ENCODE data around the gene IFITM1. TPM values are rescaled to one million over a fixed set of nuclear protein-coding genes. Genes with fewer than 3 reads are reported as not detected.

The IFITM1 gene
- total and polyA plus RNA-seq, 2 donors (not counting 3 experiments of a cell fraction or from before 2014, with no cell fraction given): 11.5 to 24.6 TPM

- no peaks in the 10 kb centered on the region for H3K9me3 ChIP-seq (replicated peaks; ENCODE audit: control insufficient read depth, insufficient read depth, low read length)
- no peak overlapping the region for H3K27ac ChIP-seq (ENCODE audit: insufficient read depth, low read depth, low read length)
- peaks cover 2 to 8% of the 10 kb centered on the region in 2 experiments for H3K27me3 ChIP-seq (ENCODE audit: control insufficient read depth in 2 of 2, insufficient read depth in 2 of 2, low read length in 2 of 2)
- intact Hi-C loops (cut with micrococcal nuclease): no loop called here
- H3K79me2 ChIP-seq (ENCODE audit: control insufficient read depth, insufficient read depth, low read length): no peaks in the 10 kb centered on the region
- dilution Hi-C loops (cut with MboI; ENCODE audit: extremely low pct_ligation_motif_present, low sequenced_read_pairs): no loop called here
- no peaks in the 10 kb centered on the region for H3K4me1 ChIP-seq (ENCODE audit: control insufficient read depth, extremely low read depth, insufficient read depth, low read length)
- POLR2A ChIA-PET: no interaction called here
- H3K9me1 ChIP-seq (replicated peaks; ENCODE audit: control insufficient read depth, extremely low read depth, insufficient read depth, low read length): no peaks in the 10 kb centered on the region
- no peaks in the 10 kb centered on the region for H4K20me1 ChIP-seq (replicated peaks; ENCODE audit: control insufficient read depth, extremely low read depth, insufficient read depth, low read length)
- no peak overlapping the region for H3K9ac ChIP-seq (replicated peaks; ENCODE audit: extremely low read depth, insufficient read depth, low read length)
- BruUV-seq (replicated peaks): no TSS peak
- TF ChIP-seq POLR2A (IDR thresholded peaks at IDR 0.05; ENCODE audit: low read depth, low read length): no peak
- no peak for TF ChIP-seq FOS (IDR thresholded peaks at IDR 0.05; ENCODE audit: borderline replicate concordance, insufficient read depth, low read length)
- no peak for TF ChIP-seq JUN (IDR thresholded peaks at IDR 0.05; ENCODE audit: borderline replicate concordance, insufficient read depth, insufficient read length, low read depth)
- TF ChIP-seq GATA2 (IDR thresholded peaks at IDR 0.05; ENCODE audit: insufficient read depth, insufficient read length, low read depth, low read length): no peak
- TF ChIP-seq POLR2AphosphoS5 (IDR thresholded peaks at IDR 0.05; ENCODE audit: insufficient read depth, low read depth, low read length): no peak
- no peak for TF ChIP-seq MYC (IDR thresholded peaks at IDR 0.05; ENCODE audit: low read depth, low read length)
- TF ChIP-seq EZH2 (IDR thresholded peaks at IDR 0.05; ENCODE audit: borderline replicate concordance, low read depth, low read length, severe bottlenecking): no peak
- TF ChIP-seq, protein P1, sequence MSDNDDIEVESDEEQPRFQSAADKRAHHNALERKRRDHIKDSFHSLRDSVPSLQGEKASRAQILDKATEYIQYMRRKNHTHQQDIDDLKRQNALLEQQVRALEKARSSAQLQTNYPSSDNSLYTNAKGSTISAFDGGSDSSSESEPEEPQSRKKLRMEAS (IDR thresholded peaks at IDR 0.05; ENCODE audit: insufficient read depth, insufficient read length): no peak
- no peak overlapping the region for H2AFZ ChIP-seq (ENCODE audit: low read depth, low read length)
- H3K4me2 ChIP-seq (ENCODE audit: insufficient read depth, low read length): no peak overlapping the region
- CTCF ChIA-PET: no interaction called here
- no peak for FAIRE-seq
- H3K36me3 ChIP-seq (ENCODE audit: control insufficient read depth in 2 of 2, extremely low read depth in 1 of 2, insufficient read depth in 2 of 2, low read length in 2 of 2): no peaks in the 10 kb centered on the region
- DNase-seq (ENCODE audit: low read depth, low spot score): no peak
- no peak overlapping the region for H3K4me3 ChIP-seq (replicated peaks in 1 of 3; ENCODE audit: insufficient read depth in 1 of 3, low read depth in 1 of 3, low read length in 3 of 3)
Measured at GRCh38 chr11:344836-345578, 31.2 kb downstream of the IFITM1 start.
